Brain microvascular endothelial cell (primary cell): ENCODE data around the gene DMAC2L.

Source experiments
- DNase-seq: peaks from one replicate; pipeline ENCODE4 v3.0.0-alpha.2; 2020
- H3K27ac ChIP-seq: fragments of 250-450 bp; sonication (Bioruptor Pico); 2 replicates; pipeline ENCODE4 v1.5.1; 2020; ENCODE audit warnings: mild to moderate bottlenecking, moderate library complexity
- H3K27me3 ChIP-seq: fragments of 250-450 bp; sonication (Bioruptor Pico); replicated peaks from 2 replicates; pipeline ENCODE4 v1.5.1; 2020; ENCODE audit warnings: mild to moderate bottlenecking
- H3K36me3 ChIP-seq: fragments of 250-450 bp; sonication (Bioruptor Pico); replicated peaks from 2 replicates; pipeline ENCODE4 v1.5.1; 2020; ENCODE audit warnings: mild to moderate bottlenecking
- H3K4me3 ChIP-seq: 2 replicates; pipeline ENCODE4 v1.5.1; 2011; ENCODE audit warnings: low read depth, mild to moderate bottlenecking, control low read depth, low read length, moderate library complexity
- CTCF ChIP-seq: IDR thresholded peaks from 2 replicates; pipeline ENCODE4 v1.5.1; 2011; ENCODE audit warnings: low read depth, mild to moderate bottlenecking, moderate library complexity, low read length, control low read depth, inconsistent platforms; ENCODE audit errors: missing control alignments
- in situ Hi-C: cut with HindIII; loops from 2 replicates; pipeline ENCODE4 v1.10.0; 2017; ENCODE audit warnings: low sequenced_read_pairs, low pct_ligation_motif_present

DMAC2L gene

GRCh38 chr14:50338587-50338986 is 26.5 kb downstream of the DMAC2L start:
- Histone ChIP-seq H3K36me3 (no peaks in the 10 kb centered on the region), H3K27me3 (no peaks in the 10 kb centered on the region), H3K4me3 (no peak overlapping the region), H3K27ac (no peak overlapping the region)
- TF ChIP-seq CTCF, result no peak
- DNase-seq, result no peak
- in situ Hi-C loops, result no loop called here

- Histone ChIP-seq H3K27ac (no peak overlapping the region), H3K27me3 (no peaks in the 10 kb centered on the region), H3K36me3 (no peaks in the 10 kb centered on the region), H3K4me3 (no peak overlapping the region)
- TF ChIP-seq CTCF, result no peak
- no peak for DNase-seq
- in situ Hi-C loops, result no loop called here
Measured at GRCh38 chr14:50339178-50339804, 27.2 kb downstream of the DMAC2L start.

- Histone ChIP-seq H3K4me3 (no peak overlapping the region), H3K27me3 (no peaks in the 10 kb centered on the region), H3K27ac (no peak overlapping the region), H3K36me3 (no peaks in the 10 kb centered on the region)
- in situ Hi-C loops, result no loop called here
- DNase-seq, result no peak
- TF ChIP-seq CTCF, result no peak
Measured at GRCh38 chr14:50340045-50340444, 27.9 kb downstream of the DMAC2L start.

GRCh38 chr14:50340963-50341362 is 28.8 kb downstream of the DMAC2L start:
- in situ Hi-C loops, result no loop called here
- peak; percentile 46 for TF ChIP-seq CTCF
- H3K27ac ChIP-seq, result no peak overlapping the region
- H3K27me3 ChIP-seq, result no peaks in the 10 kb centered on the region
- no peak overlapping the region for H3K4me3 ChIP-seq
- H3K36me3 ChIP-seq, result no peaks in the 10 kb centered on the region
- no peak for DNase-seq

- H3K4me3 ChIP-seq, result no peak overlapping the region
- no peak overlapping the region for H3K27ac ChIP-seq
- H3K36me3 ChIP-seq, result no peaks in the 10 kb centered on the region
- no peaks in the 10 kb centered on the region for H3K27me3 ChIP-seq
- peak; percentile 69 for DNase-seq
- peak; percentile 60 for TF ChIP-seq CTCF
- in situ Hi-C loops, result no loop called here
Measured at GRCh38 chr14:50342221-50343078, 30.3 kb downstream of the DMAC2L start.
